Gastrocnemius medialis (tissue), 4 donors: ENCODE measurements around the gene GDPD5. TPM values are rescaled to one million over a fixed set of nuclear protein-coding genes. Genes with fewer than 3 reads are reported as not detected.

Experiments
- ATAC-seq, 2 donors: fragments of 150-250 bp; one replicate each; pipeline ENCODE4 v1.9.1; 2016
- DNase-seq, 2 donors: peaks; one replicate each; pipeline ENCODE4 v3.0.0-alpha.2; 2019
- H3K27ac ChIP-seq, 4 donors: fragments of 200-600 bp; sonication (generic); 1 replicate in 1 of 4; 2 replicates in 3 of 4; pipeline ENCODE4 v1.5.1; 2016 to 2018; ENCODE audit warnings: mild to moderate bottlenecking in 2 of 4, moderate library complexity in 1 of 4
- H3K27me3 ChIP-seq, 3 donors: fragments of 200-600 bp; sonication (generic) in 2 of 3; 1 replicate in 1 of 3; 2 replicates in 2 of 3; pipeline versions ENCODE4 v1.5.1 to v1.6.0; 2016 to 2019; ENCODE audit warnings: mild to moderate bottlenecking in 1 of 3, moderate library complexity in 1 of 3
- H3K36me3 ChIP-seq, 2 donors: fragments of 200-600 bp; sonication (generic) in 1 of 2; one replicate each; pipeline ENCODE4 v1.5.1; 2017 to 2018
- H3K4me1 ChIP-seq, 2 donors: fragments of 200-600 bp; sonication (generic) in 1 of 2; one replicate each; pipeline ENCODE4 v1.5.1; 2016 to 2017; ENCODE audit warnings: mild to moderate bottlenecking in 2 of 2
- H3K4me3 ChIP-seq, 4 donors: fragments of 200-600 bp; sonication (generic) in 3 of 4; 1 replicate in 1 of 4; 2 replicates in 3 of 4; pipeline ENCODE4 v1.5.1; 2016 to 2019; ENCODE audit warnings: mild to moderate bottlenecking in 2 of 4
- H3K9me3 ChIP-seq, 3 donors: fragments of 200-600 bp; sonication (generic) in 2 of 3; 1 replicate in 1 of 3; 2 replicates in 2 of 3; pipeline ENCODE4 v1.5.1; 2016 to 2019
- CTCF ChIP-seq, 5 experiments: fragments of 450-650 bp in 3 of 5; fragments of 200-600 bp in 2 of 5; sonication (generic) in 2 of 5; IDR thresholded peaks in 4 of 5; conservative IDR thresholded peaks in 1 of 5; 1 replicate in 4 of 5; 2 replicates in 1 of 5; pipeline ENCODE4 v1.5.1; 2016 to 2019; ENCODE audit warnings: antibody characterized with exemption in 5 of 5, mild to moderate bottlenecking in 3 of 5, moderate library complexity in 3 of 5
- POLR2A ChIP-seq, 2 donors: fragments of 450-650 bp; IDR thresholded peaks; one replicate each; pipeline ENCODE4 v1.6.1; 2017; ENCODE audit warnings: antibody characterized with exemption in 2 of 2, mild to moderate bottlenecking in 2 of 2, moderate library complexity in 2 of 2
- in situ Hi-C, 4 donors: fragments of 200-750 bp; cut with MboI; loops; one replicate each; pipeline versions ENCODE4 v1.15.0 to v1.8.0; 2017; ENCODE audit warnings: low sequenced_read_pairs in 4 of 4
- intact Hi-C: fragments of 100-400 bp; cut with DNase I; formaldehyde crosslinking; loops from one replicate; pipeline ENCODE4 v1.15.1; 2023; ENCODE audit warnings: low total_unique reads
- total RNA-seq, 4 donors: library from RNA; depleted of rRNA; stranded (reverse); fragments of >200 nt; gene quantifications; one replicate each; pipeline versions ENCODE4 v1.1.0 to v1.2.3, GENCODE V29; 2016

GDPD5 gene
- total RNA-seq, 4 donors from 2014 or later = 5.6 to 12.6 (median 11.2) TPM

- no peaks in the 10 kb centered on the region for H3K27me3 ChIP-seq
- no peak for TF ChIP-seq CTCF (IDR thresholded peaks at IDR 0.05 in 4 of 5, conservative IDR thresholded peaks at IDR 0.05 in 1 of 5)
- no peak for TF ChIP-seq POLR2A (IDR thresholded peaks at IDR 0.05)
- no peak overlapping the region for H3K27ac ChIP-seq
- DNase-seq (no peak), ATAC-seq (no peak)
- intact Hi-C loops = no loop called here
- H3K36me3 ChIP-seq = no peaks in the 10 kb centered on the region
- H3K9me3 ChIP-seq = no peaks in the 10 kb centered on the region
- H3K4me3 ChIP-seq = no peak overlapping the region
- in situ Hi-C loops = no loop called here
- no peaks in the 10 kb centered on the region for H3K4me1 ChIP-seq
These were observed 131.5 kb downstream of the GDPD5 start for GRCh38 chr11:75394085-75394840.

- no peak overlapping the region for H3K4me3 ChIP-seq
- H3K27me3 ChIP-seq = no peaks in the 10 kb centered on the region
- in situ Hi-C loops = loop anchor here in 1 of 4 donors (5.0 kb wide), 2 partner anchors 53 to 113 kb away; no protein-coding TSS in a partner anchor
- H3K4me1 ChIP-seq = peaks cover 0 to 6% of the 10 kb centered on the region in 2 donors
- no peaks in the 10 kb centered on the region for H3K9me3 ChIP-seq
- H3K36me3 ChIP-seq = no peaks in the 10 kb centered on the region
- no peak for TF ChIP-seq CTCF (IDR thresholded peaks at IDR 0.05 in 4 of 5, conservative IDR thresholded peaks at IDR 0.05 in 1 of 5)
- no peak for TF ChIP-seq POLR2A (IDR thresholded peaks at IDR 0.05)
- no peak for ATAC-seq
- H3K27ac ChIP-seq = no peak overlapping the region
- no peak for DNase-seq
- intact Hi-C loops = loop anchor here (5.0 kb wide), 1 partner anchor 38 kb away; the partner anchor contains the start of gene ARRB1
These were observed 135.8 kb downstream of the GDPD5 start for GRCh38 chr11:75389925-75390324.

- H3K36me3 ChIP-seq = no peaks in the 10 kb centered on the region
- in situ Hi-C loops (loop anchor here in 1 of 4 donors (5.0 kb wide), 2 partner anchors 52 to 112 kb away; no protein-coding TSS in a partner anchor), intact Hi-C loops (loop anchor here (5.0 kb wide), 1 partner anchor 37 kb away; the partner anchor contains the start of gene ARRB1)
These were observed 136.5 kb downstream of the GDPD5 start for GRCh38 chr11:75389276-75389605.

GRCh38 chr11:75388386-75389275 lies 137.1 kb downstream of the GDPD5 start:
- TF ChIP-seq CTCF (IDR thresholded peaks at IDR 0.05 in 4 of 5, conservative IDR thresholded peaks at IDR 0.05 in 1 of 5) (peak; percentile 69 to 85 (median 76)), POLR2A (IDR thresholded peaks at IDR 0.05) (no peak)
- H3K27ac ChIP-seq = peak overlapping the region in 1 of 4 donors; percentile 39
- peak in 1 of 2 donors; percentile 45 for DNase-seq
- H3K9me3 ChIP-seq = no peaks in the 10 kb centered on the region
- in situ Hi-C loops = loop anchor here in 1 of 4 donors (5.0 kb wide), 2 partner anchors 51 to 111 kb away; no protein-coding TSS in a partner anchor
- intact Hi-C loops = loop anchor here (1.0 to 5.0 kb wide), 2 partner anchors 36 to 144 kb away; partner anchors contain the start of gene ARRB1
- H3K27me3 ChIP-seq = no peaks in the 10 kb centered on the region
- no peaks in the 10 kb centered on the region for H3K36me3 ChIP-seq
- H3K4me3 ChIP-seq = no peak overlapping the region
- peak; percentile 69 to 81 for ATAC-seq
- peaks cover 0 to 6% of the 10 kb centered on the region in 2 donors for H3K4me1 ChIP-seq

More at GRCh38 chr11:75389276-75389605, 136.5 kb downstream of the GDPD5 start:
- ATAC-seq (no peak), DNase-seq (no peak)
- H3K4me3 ChIP-seq = no peak overlapping the region
- H3K4me1 ChIP-seq = peaks cover 0 to 6% of the 10 kb centered on the region in 2 donors
- TF ChIP-seq POLR2A (IDR thresholded peaks at IDR 0.05) (no peak), CTCF (IDR thresholded peaks at IDR 0.05 in 4 of 5, conservative IDR thresholded peaks at IDR 0.05 in 1 of 5) (no peak)
- H3K9me3 ChIP-seq = no peaks in the 10 kb centered on the region
- H3K27me3 ChIP-seq = no peaks in the 10 kb centered on the region
- no peak overlapping the region for H3K27ac ChIP-seq
